ENCODE measurements around the gene PXMP2.

DNA sequence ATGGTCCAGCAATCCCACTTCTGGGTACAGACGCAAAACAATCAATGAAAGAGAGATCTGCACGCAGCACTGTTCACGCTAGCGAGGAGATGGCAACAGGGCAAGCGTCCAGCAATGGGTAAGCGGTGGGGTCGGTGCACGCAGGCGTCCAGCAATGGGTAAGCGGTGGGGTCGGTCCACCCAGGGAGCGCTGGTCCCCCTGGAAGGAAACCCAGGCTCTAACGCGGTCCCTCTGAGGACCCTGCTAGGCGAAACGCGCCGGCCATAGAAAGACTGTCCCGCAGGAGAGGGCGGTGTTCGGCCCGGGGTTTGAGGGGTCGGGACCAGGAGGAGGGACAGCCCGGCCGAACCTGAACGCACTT lies 22.6 kb downstream of the PXMP2 start:
- TF ChIP-seq, protein P1, sequence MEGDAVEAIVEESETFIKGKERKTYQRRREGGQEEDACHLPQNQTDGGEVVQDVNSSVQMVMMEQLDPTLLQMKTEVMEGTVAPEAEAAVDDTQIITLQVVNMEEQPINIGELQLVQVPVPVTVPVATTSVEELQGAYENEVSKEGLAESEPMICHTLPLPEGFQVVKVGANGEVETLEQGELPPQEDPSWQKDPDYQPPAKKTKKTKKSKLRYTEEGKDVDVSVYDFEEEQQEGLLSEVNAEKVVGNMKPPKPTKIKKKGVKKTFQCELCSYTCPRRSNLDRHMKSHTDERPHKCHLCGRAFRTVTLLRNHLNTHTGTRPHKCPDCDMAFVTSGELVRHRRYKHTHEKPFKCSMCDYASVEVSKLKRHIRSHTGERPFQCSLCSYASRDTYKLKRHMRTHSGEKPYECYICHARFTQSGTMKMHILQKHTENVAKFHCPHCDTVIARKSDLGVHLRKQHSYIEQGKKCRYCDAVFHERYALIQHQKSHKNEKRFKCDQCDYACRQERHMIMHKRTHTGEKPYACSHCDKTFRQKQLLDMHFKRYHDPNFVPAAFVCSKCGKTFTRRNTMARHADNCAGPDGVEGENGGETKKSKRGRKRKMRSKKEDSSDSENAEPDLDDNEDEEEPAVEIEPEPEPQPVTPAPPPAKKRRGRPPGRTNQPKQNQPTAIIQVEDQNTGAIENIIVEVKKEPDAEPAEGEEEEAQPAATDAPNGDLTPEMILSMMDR (conservative IDR thresholded peaks at IDR 0.05), result no peak
- TF ChIP-seq ZFX (IDR thresholded peaks at IDR 0.05), result no peak
